Mucosa of gallbladder (tissue), 1 donor: ENCODE measurements around the gene SLC25A21. TPM values are rescaled to one million over a fixed set of nuclear protein-coding genes. Genes with fewer than 3 reads are reported as not detected.
"Not testable (repeated sequence)": the region's sequence is repeated elsewhere in the genome, so short reads cannot be mapped to it uniquely, and the experiment has no call there.

Source experiments
- DNase-seq: peaks from one replicate; pipeline ENCODE4 v3.0.0-alpha.2; 2020; ENCODE audit warnings: low spot score
- total RNA-seq: library from RNA; stranded (reverse); gene quantifications from one replicate; pipeline ENCODE4 v1.2.1, GENCODE V29; 2021
- donor health status: DM: no; HTN: no; CAD: no.

The SLC25A21 gene
- 1.6 TPM for total RNA-seq

- peak; percentile 62 for DNase-seq
Measured at GRCh38 chr14:37172024-37172869, at the start of gene SLC25A21. TSS of gene SLC25A21 (minus strand) at chr14:37172606.

- no peak for DNase-seq
Measured at GRCh38 chr14:37221073-37221472, 48.7 kb upstream of the SLC25A21 start.

GRCh38 chr14:37215345-37215744, 42.9 kb upstream of the SLC25A21 start:
- no peak for DNase-seq

- no peak for DNase-seq
Measured at GRCh38 chr14:37213016-37213415, 40.6 kb upstream of the SLC25A21 start.

- DNase-seq: no peak
Measured at GRCh38 chr14:37210448-37210847, 38.0 kb upstream of the SLC25A21 start.

- not testable (repeated sequence) for DNase-seq
Measured at GRCh38 chr14:37209617-37210016, 37.2 kb upstream of the SLC25A21 start.

- DNase-seq: not testable (repeated sequence)
Measured at GRCh38 chr14:37205623-37206605, 33.5 kb upstream of the SLC25A21 start.

GRCh38 chr14:37203423-37203822, 31.0 kb upstream of the SLC25A21 start:
- no peak for DNase-seq

- DNase-seq: no peak
Measured at GRCh38 chr14:37202812-37203211, 30.4 kb upstream of the SLC25A21 start.

- DNase-seq: no peak
Measured at GRCh38 chr14:37202265-37202664, 29.9 kb upstream of the SLC25A21 start.

- no peak for DNase-seq
Measured at GRCh38 chr14:37201724-37202123, 29.3 kb upstream of the SLC25A21 start.

GRCh38 chr14:37198907-37199306, 26.5 kb upstream of the SLC25A21 start:
- DNase-seq: no peak

GRCh38 chr14:37198273-37198598, 25.8 kb upstream of the SLC25A21 start:
- DNase-seq: no peak

- DNase-seq: peak; percentile 86
Measured at GRCh38 chr14:37197421-37198272, 25.2 kb upstream of the SLC25A21 start, which contains the start of gene MIPOL1. TSS of gene MIPOL1 (plus strand) at chr14:37197937. CDS start at chr14:37247889, 49,952 bp downstream.

GRCh38 chr14:37196604-37197420, 24.4 kb upstream of the SLC25A21 start:
- DNase-seq: no peak

- no peak for DNase-seq
Measured at GRCh38 chr14:37195327-37195726, 22.9 kb upstream of the SLC25A21 start.

GRCh38 chr14:37194698-37195097, 22.3 kb upstream of the SLC25A21 start:
- DNase-seq: no peak

- DNase-seq: not testable (repeated sequence)
Measured at GRCh38 chr14:37189733-37190132, 17.3 kb upstream of the SLC25A21 start.

- DNase-seq: not testable (repeated sequence)
Measured at GRCh38 chr14:37187840-37188577, 15.6 kb upstream of the SLC25A21 start.

- DNase-seq: no peak
Measured at GRCh38 chr14:37187294-37187693, 14.9 kb upstream of the SLC25A21 start.
